GM06990 (cell line): ENCODE results near the gene ESR1.
"Not testable (repeated sequence)": the region's sequence is repeated elsewhere in the genome, so short reads cannot be mapped to it uniquely, and the experiment has no call there.

Experiments used
- DNase-seq: peaks from one replicate; pipeline ENCODE4 v3.0.0-alpha.2; 2011; ENCODE audit not compliant: insufficient read length; ENCODE audit errors: extremely low read depth
- H3K27me3 ChIP-seq: replicated peaks from 2 replicates; pipeline ENCODE4 v1.6.0; 2011; ENCODE audit warnings: low read length; ENCODE audit not compliant: control insufficient read depth, insufficient read depth
- H3K36me3 ChIP-seq: 2 replicates; pipeline ENCODE4 v1.5.1; 2011; ENCODE audit warnings: low read length; ENCODE audit not compliant: control insufficient read depth, insufficient read depth
- H3K4me3 ChIP-seq: replicated peaks from 2 replicates; pipeline ENCODE4 v1.5.1; 2011; ENCODE audit warnings: low read depth, mild to moderate bottlenecking, control low read depth, low read length
- TF ChIP-seq, protein P1 (sequence below): IDR thresholded peaks from 2 replicates; pipeline ENCODE4 v1.5.1; 2011; ENCODE audit warnings: low read length, control low read depth, mild to moderate bottlenecking, inconsistent platforms; ENCODE audit not compliant: insufficient read depth, poor library complexity, severe bottlenecking

The ESR1 gene

DNA sequence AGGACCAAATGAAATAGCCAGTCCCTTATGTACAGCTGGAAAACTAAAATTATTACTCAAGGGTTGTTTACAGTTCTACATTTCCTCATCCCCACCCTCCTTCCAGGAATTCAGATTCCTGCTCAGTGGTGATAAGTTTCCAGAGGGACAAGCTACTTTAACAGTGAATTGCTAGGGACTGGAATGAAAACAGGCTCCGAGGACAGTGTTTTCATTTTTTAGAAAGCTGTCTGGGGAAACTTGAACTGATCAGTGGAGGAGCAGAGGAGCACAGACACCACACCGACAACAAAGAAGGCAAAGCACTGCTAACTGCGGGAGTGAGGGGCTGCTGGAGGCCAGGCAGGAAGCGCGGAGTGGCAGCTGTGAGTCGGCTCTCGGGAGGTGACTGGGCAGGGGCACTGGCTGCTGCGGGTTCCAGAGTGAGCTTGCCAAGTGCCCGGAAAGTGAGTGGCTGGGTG is 322.2 kb downstream of the ESR1 start:
- H3K4me3 ChIP-seq = no peak overlapping the region
- H3K27me3 ChIP-seq = no peaks in the 10 kb centered on the region
- TF ChIP-seq, protein P1, sequence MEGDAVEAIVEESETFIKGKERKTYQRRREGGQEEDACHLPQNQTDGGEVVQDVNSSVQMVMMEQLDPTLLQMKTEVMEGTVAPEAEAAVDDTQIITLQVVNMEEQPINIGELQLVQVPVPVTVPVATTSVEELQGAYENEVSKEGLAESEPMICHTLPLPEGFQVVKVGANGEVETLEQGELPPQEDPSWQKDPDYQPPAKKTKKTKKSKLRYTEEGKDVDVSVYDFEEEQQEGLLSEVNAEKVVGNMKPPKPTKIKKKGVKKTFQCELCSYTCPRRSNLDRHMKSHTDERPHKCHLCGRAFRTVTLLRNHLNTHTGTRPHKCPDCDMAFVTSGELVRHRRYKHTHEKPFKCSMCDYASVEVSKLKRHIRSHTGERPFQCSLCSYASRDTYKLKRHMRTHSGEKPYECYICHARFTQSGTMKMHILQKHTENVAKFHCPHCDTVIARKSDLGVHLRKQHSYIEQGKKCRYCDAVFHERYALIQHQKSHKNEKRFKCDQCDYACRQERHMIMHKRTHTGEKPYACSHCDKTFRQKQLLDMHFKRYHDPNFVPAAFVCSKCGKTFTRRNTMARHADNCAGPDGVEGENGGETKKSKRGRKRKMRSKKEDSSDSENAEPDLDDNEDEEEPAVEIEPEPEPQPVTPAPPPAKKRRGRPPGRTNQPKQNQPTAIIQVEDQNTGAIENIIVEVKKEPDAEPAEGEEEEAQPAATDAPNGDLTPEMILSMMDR = no peak
- H3K36me3 ChIP-seq = peaks cover 8% of the 10 kb centered on the region
- DNase-seq = no peak

DNA sequence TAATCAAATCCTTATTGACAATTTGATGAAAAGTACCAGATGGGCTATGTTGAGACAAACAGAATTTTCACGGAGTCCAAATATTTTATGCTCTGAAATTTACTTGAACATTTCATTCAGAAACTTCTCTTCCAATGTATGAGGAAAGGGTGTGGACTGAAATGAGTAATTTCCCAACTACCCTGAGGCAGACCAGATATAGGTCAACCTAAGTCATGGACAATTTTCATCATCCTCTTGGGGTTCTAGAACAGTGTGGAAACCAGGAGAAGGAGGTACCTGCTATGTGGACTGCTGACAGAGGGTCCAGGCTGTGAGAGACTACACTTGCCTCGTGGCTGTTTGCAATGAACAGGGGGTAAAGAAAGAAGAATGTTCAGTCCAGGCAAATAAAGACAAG is 323.0 kb downstream of the ESR1 start:
- Histone ChIP-seq H3K4me3 (no peak overlapping the region), H3K27me3 (no peaks in the 10 kb centered on the region), H3K36me3 (peaks cover 8% of the 10 kb centered on the region)
- no peak for DNase-seq
- TF ChIP-seq, protein P1 = no peak

DNA sequence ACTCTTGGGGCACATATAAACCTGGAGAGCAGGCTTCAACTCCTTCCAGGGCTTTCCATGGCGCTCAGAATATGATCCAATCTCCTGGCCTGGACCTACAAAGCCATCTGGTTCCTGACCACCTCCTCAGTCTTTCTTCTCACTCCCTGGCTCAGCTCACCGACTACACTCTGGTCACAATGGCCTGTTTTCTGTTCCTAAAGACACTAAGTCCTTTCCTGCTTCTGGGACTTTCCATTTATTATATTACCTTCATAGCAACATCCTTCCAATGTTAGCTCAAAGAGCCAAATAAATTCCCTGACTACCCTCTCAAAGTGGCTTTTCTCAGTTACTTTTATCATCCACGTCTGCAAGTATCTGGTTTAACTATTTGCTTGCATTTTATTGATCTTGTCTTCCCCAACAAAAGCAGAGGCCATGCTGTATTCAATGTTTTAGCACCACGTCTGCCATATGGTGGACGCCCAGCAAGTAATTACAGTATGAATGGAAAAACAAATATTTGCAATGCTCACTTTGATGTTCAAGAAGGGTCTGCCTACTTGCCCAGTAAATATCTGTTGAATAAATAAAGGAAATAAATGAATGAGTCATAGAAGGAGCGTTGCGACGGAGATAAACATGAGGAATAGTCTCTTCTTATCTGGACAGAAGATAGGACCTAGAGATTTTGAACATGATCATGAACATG is 328.4 kb downstream of the ESR1 start:
- no peak for DNase-seq
- H3K4me3 ChIP-seq = no peak overlapping the region
- no peaks in the 10 kb centered on the region for H3K27me3 ChIP-seq
- TF ChIP-seq, protein P1 = no peak
- peaks cover 8% of the 10 kb centered on the region for H3K36me3 ChIP-seq

DNA sequence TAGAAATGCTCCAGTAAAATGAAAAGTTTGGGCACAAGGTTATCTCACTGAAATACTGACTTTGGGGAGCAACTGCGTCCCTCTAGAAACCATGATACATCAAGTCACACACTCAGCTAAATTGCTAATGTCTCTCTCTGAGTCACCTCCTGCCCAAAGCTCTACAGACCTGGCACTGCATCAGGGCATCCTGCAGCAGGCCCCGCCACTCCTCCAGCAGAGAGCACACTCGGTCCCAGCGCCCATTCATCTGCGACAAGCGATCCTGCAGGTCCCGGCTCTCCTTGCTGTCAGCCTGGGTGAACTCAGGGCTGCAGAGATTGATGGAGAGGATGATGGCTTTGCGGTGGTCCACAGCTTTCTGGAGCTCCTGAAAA is 329.0 kb downstream of the ESR1 start:
- Histone ChIP-seq H3K4me3 (no peak overlapping the region), H3K36me3 (peaks cover 8% of the 10 kb centered on the region), H3K27me3 (no peaks in the 10 kb centered on the region)
- TF ChIP-seq, protein P1 = no peak
- no peak for DNase-seq

DNA sequence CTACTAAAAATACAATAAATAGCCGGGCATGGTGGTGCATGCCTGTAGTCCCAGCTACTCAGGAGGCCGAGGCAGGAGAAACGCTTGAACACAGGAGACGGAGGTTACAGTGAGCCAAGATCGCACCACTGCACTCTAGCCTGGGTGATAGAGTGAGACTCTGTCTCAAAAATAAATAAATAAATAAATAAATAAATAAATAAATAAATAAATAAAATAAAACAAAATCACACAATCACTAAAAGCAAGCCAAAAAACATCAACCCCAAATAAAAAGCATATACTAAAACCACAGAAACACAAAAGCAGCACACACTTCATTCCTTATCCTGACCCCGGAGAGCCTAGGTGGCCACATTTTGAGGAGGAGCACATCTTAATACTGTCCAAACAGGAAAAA is 330.9 kb downstream of the ESR1 start:
- H3K4me3 ChIP-seq, DNase-seq, H3K36me3 ChIP-seq, H3K27me3 ChIP-seq: not testable (repeated sequence)

DNA sequence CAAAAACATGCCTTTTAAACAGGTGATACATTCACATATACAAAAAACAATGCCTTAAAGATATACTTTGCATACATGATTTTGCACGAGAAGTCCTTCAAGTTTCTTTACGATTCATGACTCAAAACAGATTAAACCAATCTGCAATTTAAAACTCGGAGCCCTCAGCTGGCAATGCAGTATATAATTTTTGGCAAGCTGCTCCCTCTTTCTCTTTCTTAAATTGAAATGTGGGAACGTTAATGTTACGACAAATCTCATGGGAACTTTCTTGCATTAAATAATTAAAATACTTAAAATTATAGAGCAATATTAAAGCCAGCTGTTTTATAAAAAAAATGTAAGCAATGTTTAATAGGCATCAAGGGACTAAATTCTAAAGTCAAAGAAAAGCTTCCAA is 334.6 kb downstream of the ESR1 start:
- no peak overlapping the region for H3K4me3 ChIP-seq
- TF ChIP-seq, protein P1 = no peak
- no peaks in the 10 kb centered on the region for H3K27me3 ChIP-seq
- DNase-seq = no peak
- peaks cover 2% of the 10 kb centered on the region for H3K36me3 ChIP-seq
